GM23338 (cell line): ENCODE data around the gene LONRF2. TPM values are rescaled to one million over a fixed set of nuclear protein-coding genes. Genes with fewer than 3 reads are reported as not detected.

Source experiments
- ATAC-seq: fragments of 200-7000 bp; cut with Tn5 transposase; 3 replicates; pipeline ENCODE4 v1.9.1; 2020
- DNase-seq: peaks from one replicate; pipeline ENCODE4 v3.0.0-alpha.2; 2015; ENCODE audit warnings: low spot score
- H2AFZ ChIP-seq: fragments of 200-600 bp; sonication (generic); 2 replicates; pipeline ENCODE4 v1.8.0; 2016; ENCODE audit warnings: antibody characterized with exemption, mild to moderate bottlenecking, moderate library complexity
- H3F3A ChIP-seq: fragments of 200-600 bp; sonication (generic); replicated peaks from 2 replicates; pipeline ENCODE4 v1.8.0; 2017; ENCODE audit warnings: antibody characterized with exemption, mixed run types, low read depth
- H3K27ac ChIP-seq: fragments of 200-600 bp; sonication (generic); 2 replicates; pipeline ENCODE4 v1.6.1; 2016; ENCODE audit warnings: low read depth
- H3K27me3 ChIP-seq: fragments of 200-600 bp; sonication (generic); 2 replicates; pipeline ENCODE4 v1.8.0; 2016; ENCODE audit warnings: mild to moderate bottlenecking, mixed run types, moderate library complexity; ENCODE audit not compliant: insufficient read depth
- H3K36me3 ChIP-seq: fragments of 200-600 bp; sonication (generic); 2 replicates; pipeline ENCODE4 v1.8.0; 2016; ENCODE audit warnings: mild to moderate bottlenecking; ENCODE audit not compliant: insufficient read depth
- H3K4me1 ChIP-seq: fragments of 200-600 bp; sonication (generic); 2 replicates; pipeline ENCODE4 v1.8.0; 2016; ENCODE audit warnings: mild to moderate bottlenecking, moderate library complexity; ENCODE audit not compliant: insufficient read depth
- H3K4me2 ChIP-seq: fragments of 200-600 bp; sonication (generic); 2 replicates; pipeline ENCODE4 v1.7.1; 2017; ENCODE audit warnings: mixed run types
- H3K4me3 ChIP-seq: fragments of 200-600 bp; sonication (generic); 2 replicates; pipeline ENCODE4 v1.6.1; 2016; ENCODE audit warnings: mixed run types
- H3K79me2 ChIP-seq: fragments of 200-600 bp; sonication (generic); replicated peaks from 2 replicates; pipeline ENCODE4 v1.8.0; 2017; ENCODE audit warnings: mild to moderate bottlenecking; ENCODE audit not compliant: insufficient read depth
- H3K9me2 ChIP-seq: fragments of 200-600 bp; sonication (generic); 2 replicates; pipeline ENCODE4 v1.8.0; 2017; ENCODE audit not compliant: insufficient read depth
- H4K20me1 ChIP-seq: fragments of 200-600 bp; sonication (generic); replicated peaks from 2 replicates; pipeline ENCODE4 v1.8.0; 2017; ENCODE audit warnings: mild to moderate bottlenecking; ENCODE audit not compliant: insufficient read depth
- H3K27ac Mint-ChIP-seq: 2 replicates; pipeline ENCODE4 v1.8.0; 2020; ENCODE audit warnings: inconsistent platforms, mild to moderate bottlenecking, moderate library complexity, mixed read lengths
- H3K27me3 Mint-ChIP-seq: 3 replicates; pipeline ENCODE4 v1.8.0; 2022; ENCODE audit warnings: low read depth, mild to moderate bottlenecking, moderate library complexity, mixed read lengths, inconsistent platforms; ENCODE audit not compliant: insufficient read depth, poor library complexity
- H3K36me3 Mint-ChIP-seq: 3 replicates; pipeline ENCODE4 v1.8.0; 2021; ENCODE audit warnings: low read depth, mild to moderate bottlenecking, inconsistent platforms, moderate library complexity, mixed read lengths
- H3K4me1 Mint-ChIP-seq: 3 replicates; pipeline ENCODE4 v1.8.0; 2020; ENCODE audit warnings: mild to moderate bottlenecking, inconsistent platforms, mixed read lengths
- H3K4me3 Mint-ChIP-seq: 3 replicates; pipeline ENCODE4 v1.8.0; 2021; ENCODE audit warnings: moderate library complexity, mild to moderate bottlenecking, inconsistent platforms, mixed read lengths
- H3K9me3 Mint-ChIP-seq: 3 replicates; pipeline ENCODE4 v1.8.0; 2020; ENCODE audit warnings: moderate library complexity, mild to moderate bottlenecking, inconsistent platforms, mixed read lengths
- EZH2 ChIP-seq: fragments of 200-600 bp; sonication (generic); IDR thresholded peaks from one replicate; pipeline ENCODE4 v1.8.0; 2017; ENCODE audit warnings: antibody characterized with exemption, mild to moderate bottlenecking, low read depth; ENCODE audit not compliant: unreplicated experiment
- EZH2phosphoT487 ChIP-seq: fragments of 200-600 bp; sonication (generic); IDR thresholded peaks from one replicate; pipeline ENCODE4 v1.8.1; 2018; ENCODE audit warnings: antibody characterized with exemption; ENCODE audit not compliant: unreplicated experiment
- JUNB ChIP-seq: IDR thresholded peaks from one replicate; pipeline ENCODE4 v1.6.1; 2016; ENCODE audit warnings: antibody characterized with exemption; ENCODE audit not compliant: unreplicated experiment
- POLR2AphosphoS5 ChIP-seq: IDR thresholded peaks from 2 replicates; pipeline ENCODE4 v1.6.1; 2016; ENCODE audit warnings: antibody characterized with exemption, low read depth
- polyA plus RNA-seq: library from polyadenylated mRNA; unstranded; fragments of >200 nt; fragmentation: Nextera tagmentation; extraction: Ambion mirVana; gene quantifications from 2 replicates; pipeline ENCODE4 v1.2.1, GENCODE V29; 2016
- total RNA-seq: library from RNA; depleted of rRNA; stranded (reverse); fragments of >200 nt; shearing (Covaris generic); gene quantifications from 2 replicates; pipeline ENCODE4 v1.2.3, GENCODE V29; 2014
- TF ChIP-seq, protein P1 (sequence below): IDR thresholded peaks from 2 replicates; pipeline ENCODE4 v1.6.1; 2016; ENCODE audit warnings: antibody characterized with exemption
- TF ChIP-seq, protein P2 (sequence below): IDR thresholded peaks from one replicate; pipeline ENCODE4 v1.6.1; 2018; ENCODE audit warnings: antibody characterized with exemption; ENCODE audit not compliant: unreplicated experiment
- TF ChIP-seq, protein P3 (sequence below): fragments of 250-450 bp; sonication (Bioruptor Pico); IDR thresholded peaks from 2 replicates; pipeline ENCODE4 v1.5.0; 2020; ENCODE audit warnings: mild to moderate bottlenecking, moderate library complexity

LONRF2 gene
- total and polyA plus RNA-seq, 2 experiments from 2014 or later: 0.05 to 0.24 TPM

DNA sequence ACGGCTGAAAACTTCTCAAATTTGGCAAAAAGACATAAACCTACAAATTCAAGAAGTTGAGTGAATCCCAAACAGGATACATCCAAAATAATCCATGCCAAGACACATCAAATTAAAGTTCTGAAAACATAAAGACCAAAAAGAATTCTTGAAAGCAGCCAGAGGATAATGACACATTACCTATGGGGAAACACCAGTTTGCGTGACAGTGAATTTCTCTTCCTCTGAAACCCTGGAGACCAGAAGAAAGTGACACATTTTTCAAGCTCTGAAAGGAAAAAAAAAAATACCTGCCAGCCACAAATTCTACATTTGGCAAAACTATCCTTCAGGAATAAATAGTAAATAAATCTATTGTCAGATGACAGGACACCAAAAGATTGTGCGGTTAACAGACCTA lies 93.9 kb downstream of the LONRF2 start (continued):
- TF ChIP-seq, protein P1, sequence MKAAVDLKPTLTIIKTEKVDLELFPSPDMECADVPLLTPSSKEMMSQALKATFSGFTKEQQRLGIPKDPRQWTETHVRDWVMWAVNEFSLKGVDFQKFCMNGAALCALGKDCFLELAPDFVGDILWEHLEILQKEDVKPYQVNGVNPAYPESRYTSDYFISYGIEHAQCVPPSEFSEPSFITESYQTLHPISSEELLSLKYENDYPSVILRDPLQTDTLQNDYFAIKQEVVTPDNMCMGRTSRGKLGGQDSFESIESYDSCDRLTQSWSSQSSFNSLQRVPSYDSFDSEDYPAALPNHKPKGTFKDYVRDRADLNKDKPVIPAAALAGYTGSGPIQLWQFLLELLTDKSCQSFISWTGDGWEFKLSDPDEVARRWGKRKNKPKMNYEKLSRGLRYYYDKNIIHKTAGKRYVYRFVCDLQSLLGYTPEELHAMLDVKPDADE: no peak
- TF ChIP-seq POLR2AphosphoS5: no peak

DNA sequence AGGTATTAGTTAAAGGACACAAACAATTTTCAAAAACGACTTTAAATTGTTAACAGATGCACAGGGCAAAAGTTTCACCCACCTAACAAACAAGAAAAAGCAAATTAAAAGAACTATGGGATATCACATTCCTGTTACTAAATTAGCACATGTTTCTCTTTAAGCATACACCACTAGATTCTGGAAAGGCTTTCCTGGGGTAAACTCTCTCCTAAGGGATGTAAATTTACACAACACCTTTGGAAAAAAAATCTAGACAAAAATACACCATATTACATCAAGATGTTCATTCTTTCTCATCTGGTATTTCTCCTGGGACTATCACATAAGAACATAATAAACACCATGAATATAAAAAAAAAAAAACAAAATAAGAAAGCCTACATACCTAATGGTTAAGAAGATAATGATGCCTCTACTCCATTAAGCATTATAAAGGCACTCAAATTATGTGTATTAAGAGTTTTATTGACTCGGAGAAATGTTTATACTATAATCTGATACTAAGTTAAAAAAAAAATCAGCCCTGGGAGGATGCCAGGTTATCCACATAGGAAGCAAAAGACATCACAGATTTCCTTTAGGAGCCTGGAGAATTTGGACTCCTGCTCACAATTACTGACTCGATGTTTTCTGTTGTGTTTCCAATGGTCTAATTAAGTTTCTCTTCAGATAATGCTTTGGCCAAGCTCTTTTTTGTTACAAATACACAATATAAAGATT lies 97.2 kb downstream of the LONRF2 start:
- H3K27me3 ChIP-seq: no peaks in the 10 kb centered on the region
- no peak overlapping the region for H3K4me3 ChIP-seq
- Mint-ChIP-seq H3K36me3 (no peaks in the 10 kb centered on the region), H3K4me3 (no peak overlapping the region), H3K4me1 (no peaks in the 10 kb centered on the region), H3K27ac (no peak overlapping the region), H3K9me3 (no peaks in the 10 kb centered on the region), H3K27me3 (no peaks in the 10 kb centered on the region)
- no peaks in the 10 kb centered on the region for H3F3A ChIP-seq
- ATAC-seq (no peak), DNase-seq (no peak)
- no peak overlapping the region for H2AFZ ChIP-seq
- H3K4me1 ChIP-seq: no peaks in the 10 kb centered on the region
- no peak overlapping the region for H3K27ac ChIP-seq
- H3K79me2 ChIP-seq: no peaks in the 10 kb centered on the region
- no peaks in the 10 kb centered on the region for H3K36me3 ChIP-seq
- H3K4me2 ChIP-seq: no peak overlapping the region
- H3K9me2 ChIP-seq: peaks cover 8% of the 10 kb centered on the region; the same call in 1 of the 2 replicates
- no peak for TF ChIP-seq EZH2phosphoT487
- TF ChIP-seq, protein P1: no peak
- no peak for TF ChIP-seq JUNB
- no peak for TF ChIP-seq EZH2
- TF ChIP-seq, protein P2, sequence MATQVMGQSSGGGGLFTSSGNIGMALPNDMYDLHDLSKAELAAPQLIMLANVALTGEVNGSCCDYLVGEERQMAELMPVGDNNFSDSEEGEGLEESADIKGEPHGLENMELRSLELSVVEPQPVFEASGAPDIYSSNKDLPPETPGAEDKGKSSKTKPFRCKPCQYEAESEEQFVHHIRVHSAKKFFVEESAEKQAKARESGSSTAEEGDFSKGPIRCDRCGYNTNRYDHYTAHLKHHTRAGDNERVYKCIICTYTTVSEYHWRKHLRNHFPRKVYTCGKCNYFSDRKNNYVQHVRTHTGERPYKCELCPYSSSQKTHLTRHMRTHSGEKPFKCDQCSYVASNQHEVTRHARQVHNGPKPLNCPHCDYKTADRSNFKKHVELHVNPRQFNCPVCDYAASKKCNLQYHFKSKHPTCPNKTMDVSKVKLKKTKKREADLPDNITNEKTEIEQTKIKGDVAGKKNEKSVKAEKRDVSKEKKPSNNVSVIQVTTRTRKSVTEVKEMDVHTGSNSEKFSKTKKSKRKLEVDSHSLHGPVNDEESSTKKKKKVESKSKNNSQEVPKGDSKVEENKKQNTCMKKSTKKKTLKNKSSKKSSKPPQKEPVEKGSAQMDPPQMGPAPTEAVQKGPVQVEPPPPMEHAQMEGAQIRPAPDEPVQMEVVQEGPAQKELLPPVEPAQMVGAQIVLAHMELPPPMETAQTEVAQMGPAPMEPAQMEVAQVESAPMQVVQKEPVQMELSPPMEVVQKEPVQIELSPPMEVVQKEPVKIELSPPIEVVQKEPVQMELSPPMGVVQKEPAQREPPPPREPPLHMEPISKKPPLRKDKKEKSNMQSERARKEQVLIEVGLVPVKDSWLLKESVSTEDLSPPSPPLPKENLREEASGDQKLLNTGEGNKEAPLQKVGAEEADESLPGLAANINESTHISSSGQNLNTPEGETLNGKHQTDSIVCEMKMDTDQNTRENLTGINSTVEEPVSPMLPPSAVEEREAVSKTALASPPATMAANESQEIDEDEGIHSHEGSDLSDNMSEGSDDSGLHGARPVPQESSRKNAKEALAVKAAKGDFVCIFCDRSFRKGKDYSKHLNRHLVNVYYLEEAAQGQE: no peak
- TF ChIP-seq, protein P3, sequence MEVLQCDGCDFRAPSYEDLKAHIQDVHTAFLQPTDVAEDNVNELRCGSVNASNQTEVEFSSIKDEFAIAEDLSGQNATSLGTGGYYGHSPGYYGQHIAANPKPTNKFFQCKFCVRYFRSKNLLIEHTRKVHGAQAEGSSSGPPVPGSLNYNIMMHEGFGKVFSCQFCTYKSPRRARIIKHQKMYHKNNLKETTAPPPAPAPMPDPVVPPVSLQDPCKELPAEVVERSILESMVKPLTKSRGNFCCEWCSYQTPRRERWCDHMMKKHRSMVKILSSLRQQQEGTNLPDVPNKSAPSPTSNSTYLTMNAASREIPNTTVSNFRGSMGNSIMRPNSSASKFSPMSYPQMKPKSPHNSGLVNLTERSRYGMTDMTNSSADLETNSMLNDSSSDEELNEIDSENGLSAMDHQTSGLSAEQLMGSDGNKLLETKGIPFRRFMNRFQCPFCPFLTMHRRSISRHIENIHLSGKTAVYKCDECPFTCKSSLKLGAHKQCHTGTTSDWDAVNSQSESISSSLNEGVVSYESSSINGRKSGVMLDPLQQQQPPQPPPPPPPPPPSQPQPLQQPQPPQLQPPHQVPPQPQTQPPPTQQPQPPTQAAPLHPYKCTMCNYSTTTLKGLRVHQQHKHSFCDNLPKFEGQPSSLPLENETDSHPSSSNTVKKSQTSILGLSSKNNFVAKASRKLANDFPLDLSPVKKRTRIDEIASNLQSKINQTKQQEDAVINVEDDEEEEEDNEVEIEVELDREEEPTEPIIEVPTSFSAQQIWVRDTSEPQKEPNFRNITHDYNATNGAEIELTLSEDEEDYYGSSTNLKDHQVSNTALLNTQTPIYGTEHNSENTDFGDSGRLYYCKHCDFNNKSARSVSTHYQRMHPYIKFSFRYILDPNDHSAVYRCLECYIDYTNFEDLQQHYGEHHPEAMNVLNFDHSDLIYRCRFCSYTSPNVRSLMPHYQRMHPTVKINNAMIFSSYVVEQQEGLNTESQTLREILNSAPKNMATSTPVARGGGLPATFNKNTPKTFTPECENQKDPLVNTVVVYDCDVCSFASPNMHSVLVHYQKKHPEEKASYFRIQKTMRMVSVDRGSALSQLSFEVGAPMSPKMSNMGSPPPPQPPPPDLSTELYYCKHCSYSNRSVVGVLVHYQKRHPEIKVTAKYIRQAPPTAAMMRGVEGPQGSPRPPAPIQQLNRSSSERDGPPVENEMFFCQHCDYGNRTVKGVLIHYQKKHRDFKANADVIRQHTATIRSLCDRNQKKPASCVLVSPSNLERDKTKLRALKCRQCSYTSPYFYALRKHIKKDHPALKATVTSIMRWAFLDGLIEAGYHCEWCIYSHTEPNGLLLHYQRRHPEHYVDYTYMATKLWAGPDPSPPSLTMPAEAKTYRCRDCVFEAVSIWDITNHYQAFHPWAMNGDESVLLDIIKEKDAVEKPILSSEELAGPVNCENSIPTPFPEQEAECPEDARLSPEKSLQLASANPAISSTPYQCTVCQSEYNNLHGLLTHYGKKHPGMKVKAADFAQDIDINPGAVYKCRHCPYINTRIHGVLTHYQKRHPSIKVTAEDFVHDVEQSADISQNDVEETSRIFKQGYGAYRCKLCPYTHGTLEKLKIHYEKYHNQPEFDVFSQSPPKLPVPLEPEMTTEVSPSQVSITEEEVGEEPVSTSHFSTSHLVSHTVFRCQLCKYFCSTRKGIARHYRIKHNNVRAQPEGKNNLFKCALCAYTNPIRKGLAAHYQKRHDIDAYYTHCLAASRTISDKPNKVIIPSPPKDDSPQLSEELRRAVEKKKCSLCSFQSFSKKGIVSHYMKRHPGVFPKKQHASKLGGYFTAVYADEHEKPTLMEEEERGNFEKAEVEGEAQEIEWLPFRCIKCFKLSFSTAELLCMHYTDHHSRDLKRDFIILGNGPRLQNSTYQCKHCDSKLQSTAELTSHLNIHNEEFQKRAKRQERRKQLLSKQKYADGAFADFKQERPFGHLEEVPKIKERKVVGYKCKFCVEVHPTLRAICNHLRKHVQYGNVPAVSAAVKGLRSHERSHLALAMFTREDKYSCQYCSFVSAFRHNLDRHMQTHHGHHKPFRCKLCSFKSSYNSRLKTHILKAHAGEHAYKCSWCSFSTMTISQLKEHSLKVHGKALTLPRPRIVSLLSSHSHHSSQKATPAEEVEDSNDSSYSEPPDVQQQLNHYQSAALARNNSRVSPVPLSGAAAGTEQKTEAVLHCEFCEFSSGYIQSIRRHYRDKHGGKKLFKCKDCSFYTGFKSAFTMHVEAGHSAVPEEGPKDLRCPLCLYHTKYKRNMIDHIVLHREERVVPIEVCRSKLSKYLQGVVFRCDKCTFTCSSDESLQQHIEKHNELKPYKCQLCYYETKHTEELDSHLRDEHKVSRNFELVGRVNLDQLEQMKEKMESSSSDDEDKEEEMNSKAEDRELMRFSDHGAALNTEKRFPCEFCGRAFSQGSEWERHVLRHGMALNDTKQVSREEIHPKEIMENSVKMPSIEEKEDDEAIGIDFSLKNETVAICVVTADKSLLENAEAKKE (CRISPR knock-in tag): no peak
- no peaks in the 10 kb centered on the region for H4K20me1 ChIP-seq
